ENCODE data around the gene NES. TPM values are rescaled to one million over a fixed set of nuclear protein-coding genes. Genes with fewer than 3 reads are reported as not detected.

The NES gene
- polyA plus RNA-seq, 1 of the 3 experiments (the other 2 are of a cell fraction): 15.8 TPM

- ChIA-PET POLR2A (interaction anchor here (1.2 to 3.6 kb wide), 2 partner anchors 16 to 29 kb away, joined by 4 to 36 read pairs; partner anchors contain the start of gene NES), CTCF (interaction anchor here (0.8 to 13.1 kb wide), 15 partner anchors 19 to 275 kb away, joined by 3 to 682 read pairs (median 4); partner anchors contain the start of genes BCAN, HAPLN2, ISG20L2 and METTL25B)
- Histone ChIP-seq H3K4me2 (peak overlapping the region; percentile 82), H3K9ac (peak overlapping the region; percentile 40; the same call in 1 of the 2 replicates), H3K4me1 (ENCODE audit: control insufficient read depth in 1 of 2, insufficient read depth in 2 of 2, low read depth in 1 of 2, low read length in 1 of 2) (peaks cover 41 to 48% of the 10 kb centered on the region in 2 experiments; a peak in 3 of 4 replicates), H3K36me3 (replicated peaks in 1 of 2; ENCODE audit: control insufficient read depth in 1 of 2, insufficient read depth in 2 of 2, low read length in 1 of 2) (no peaks in the 10 kb centered on the region), H3F3A (replicated peaks; ENCODE audit: insufficient read depth) (peaks cover 21% of the 10 kb centered on the region), H3K4me3 (ENCODE audit: low read depth in 2 of 2, low read length in 1 of 2) (peak overlapping the region; percentile 34 to 47), H3K79me2 (ENCODE audit: insufficient read depth) (no peaks in the 10 kb centered on the region), H2AFZ (ENCODE audit: low read depth) (no peak overlapping the region; the same call in 1 of the 2 replicates), H3K27ac (ENCODE audit: low read depth in 2 of 2, low read length in 1 of 2) (peak overlapping the region; percentile 72 to 87), H3K9me2 (no peaks in the 10 kb centered on the region), H4K20me1 (ENCODE audit: insufficient read depth) (peaks cover 3% of the 10 kb centered on the region; the same call in 1 of the 2 replicates), H3K9me3 (no peaks in the 10 kb centered on the region), H3K27me3 (ENCODE audit: insufficient read depth) (no peaks in the 10 kb centered on the region)
- 55% methylated on average over 2 of the region's 2 CpGs for WGBS (ENCODE audit: low lambda C conversion rate)
- DNase-seq: no peak
- TF ChIP-seq MXI1 (IDR thresholded peaks at IDR 0.05; ENCODE audit: low read depth, low read length): no peak
- no peak for TF ChIP-seq REST (IDR thresholded peaks at IDR 0.05; ENCODE audit: low read depth, low read length)
- TF ChIP-seq EZH2phosphoT487 (IDR thresholded peaks at IDR 0.05; ENCODE audit: borderline replicate concordance, low read depth): no peak
- no peak for TF ChIP-seq CHD2 (IDR thresholded peaks at IDR 0.05; ENCODE audit: low read length, partially characterized antibody)
- TF ChIP-seq RXRA (IDR thresholded peaks at IDR 0.05; ENCODE audit: borderline replicate concordance, low read depth): no peak
- no peak for TF ChIP-seq GABPA (IDR thresholded peaks at IDR 0.05; ENCODE audit: low read depth)
- no peak for TF ChIP-seq TAF1 (IDR thresholded peaks at IDR 0.05; ENCODE audit: borderline replicate concordance, low read depth, low read length)
- no peak for TF ChIP-seq EP300 (IDR thresholded peaks at IDR 0.05; ENCODE audit: borderline replicate concordance in 1 of 2, low read depth in 1 of 2, low read length in 1 of 2)
- no peak for TF ChIP-seq TCF12 (IDR thresholded peaks at IDR 0.05)
- no peak for TF ChIP-seq MEF2A (IDR thresholded peaks at IDR 0.05; ENCODE audit: borderline replicate concordance, low read depth)
- no peak for TF ChIP-seq TEAD4 (IDR thresholded peaks at IDR 0.05; ENCODE audit: borderline replicate concordance, insufficient read depth)
- no peak for TF ChIP-seq JUND (IDR thresholded peaks at IDR 0.05)
- no peak for TF ChIP-seq PBX3 (IDR thresholded peaks at IDR 0.05)
- TF ChIP-seq, protein P1, sequence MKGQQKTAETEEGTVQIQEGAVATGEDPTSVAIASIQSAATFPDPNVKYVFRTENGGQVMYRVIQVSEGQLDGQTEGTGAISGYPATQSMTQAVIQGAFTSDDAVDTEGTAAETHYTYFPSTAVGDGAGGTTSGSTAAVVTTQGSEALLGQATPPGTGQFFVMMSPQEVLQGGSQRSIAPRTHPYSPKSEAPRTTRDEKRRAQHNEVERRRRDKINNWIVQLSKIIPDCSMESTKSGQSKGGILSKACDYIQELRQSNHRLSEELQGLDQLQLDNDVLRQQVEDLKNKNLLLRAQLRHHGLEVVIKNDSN (IDR thresholded peaks at IDR 0.05; ENCODE audit: borderline replicate concordance, low read depth): no peak
- no peak for TF ChIP-seq NFIC (IDR thresholded peaks at IDR 0.05; ENCODE audit: borderline replicate concordance)
Measured at GRCh38 chr1:156660752-156661112, 16.5 kb downstream of the NES start.

Data from SK-N-SH (cell line).